Measurements from ENCODE around the gene NQO1.

The NQO1 gene

DNA sequence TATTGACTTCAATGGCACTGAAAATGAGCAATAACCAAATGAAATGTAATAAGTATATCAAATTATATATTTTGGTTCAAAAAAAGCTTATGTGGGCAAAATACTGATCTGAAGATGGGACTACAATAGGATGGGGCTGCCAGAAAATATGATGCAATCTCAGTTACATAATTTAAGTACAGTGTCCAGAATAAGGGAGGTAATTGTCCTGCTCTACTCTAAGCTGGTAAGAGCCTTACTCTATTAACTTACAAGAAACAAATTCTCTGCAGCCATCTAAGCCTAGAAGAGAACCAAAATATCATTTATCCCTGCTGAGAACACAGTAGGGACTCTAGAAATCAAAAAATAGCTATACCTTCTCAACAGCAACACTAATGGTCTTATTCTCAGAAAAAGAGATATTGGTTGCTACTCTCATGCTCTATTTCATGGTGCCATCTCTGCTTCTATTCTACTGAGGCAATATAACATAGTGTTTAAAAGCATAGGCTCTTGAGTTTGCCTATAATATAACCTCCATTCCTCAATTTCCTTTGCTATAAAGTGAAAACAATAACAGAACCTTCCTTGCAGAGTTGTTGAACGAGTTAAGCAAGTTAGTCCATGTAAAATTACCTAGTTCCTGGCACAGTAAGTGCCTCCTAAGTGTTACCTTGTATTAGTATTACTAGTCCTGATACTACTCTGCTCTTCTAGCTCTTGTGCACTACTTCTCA is 19.9 kb downstream of the NQO1 start:
- DNase-seq (ENCODE audit: low read depth): no peak

DNA sequence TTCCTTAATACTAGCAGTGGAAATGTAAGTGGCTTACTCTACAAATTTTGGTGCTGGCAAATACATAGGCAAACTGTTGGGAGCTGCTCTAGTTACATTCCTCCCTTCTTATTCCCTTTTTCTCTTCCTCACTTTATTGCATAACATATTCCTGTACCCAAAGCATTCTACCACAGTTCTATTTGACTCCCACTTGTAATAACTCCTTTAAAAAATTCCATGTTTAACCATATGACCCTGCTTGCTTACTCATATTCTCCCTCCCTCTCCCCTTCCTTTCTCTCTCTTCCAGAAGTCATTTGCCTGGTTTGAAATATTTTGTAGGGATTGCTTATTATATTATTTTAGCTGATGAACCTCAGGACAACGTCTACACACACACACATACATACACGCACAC is 22.7 kb downstream of the NQO1 start:
- no peak for DNase-seq (ENCODE audit: low read depth)

DNA sequence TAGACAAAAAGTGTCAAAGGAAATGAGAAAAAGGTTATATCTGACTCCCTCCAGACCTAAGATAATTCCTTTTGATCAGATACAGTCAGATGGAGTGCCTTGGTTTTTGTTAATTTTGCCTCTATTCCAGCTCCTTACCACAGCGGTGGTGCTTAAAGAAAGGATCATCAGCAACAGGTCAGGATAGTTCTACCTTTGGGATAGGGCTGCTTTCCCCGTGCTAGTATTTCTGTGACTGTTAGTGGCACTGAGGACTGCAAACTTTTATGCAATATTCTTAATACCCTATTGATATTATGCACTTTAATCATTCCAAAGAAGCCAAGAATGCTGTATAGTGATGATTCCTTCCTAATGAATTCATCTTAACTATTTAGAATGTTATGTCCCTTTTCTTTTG is 24.5 kb downstream of the NQO1 start:
- DNase-seq (ENCODE audit: low read depth): no peak

GRCh38 chr16:69701452-69701851 is 24.9 kb downstream of the NQO1 start:
- no peak for DNase-seq (ENCODE audit: low read depth)

- DNase-seq (ENCODE audit: low read depth): no peak
Observed at GRCh38 chr16:69699915-69700314, 26.4 kb downstream of the NQO1 start.

DNA sequence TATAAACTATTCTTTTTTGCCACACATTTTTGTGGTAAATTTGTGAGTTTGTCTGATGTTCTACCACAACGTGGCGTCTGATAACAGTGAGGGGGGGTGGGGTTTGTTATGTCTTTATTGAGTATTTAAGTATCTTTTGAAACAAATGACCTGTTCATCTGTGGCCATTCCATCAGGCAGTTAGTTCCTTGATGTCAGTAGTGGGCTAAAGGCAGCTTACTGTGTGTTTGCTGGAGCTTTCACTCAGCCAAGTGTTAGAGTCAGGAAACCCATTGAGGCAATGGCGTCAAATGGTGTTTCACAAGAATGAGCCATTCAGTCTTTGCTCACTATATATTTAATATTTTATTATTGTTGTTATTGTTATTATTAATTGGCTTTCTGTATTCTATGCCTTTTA is 28.0 kb downstream of the NQO1 start:
- DNase-seq (ENCODE audit: low read depth): no peak

DNA sequence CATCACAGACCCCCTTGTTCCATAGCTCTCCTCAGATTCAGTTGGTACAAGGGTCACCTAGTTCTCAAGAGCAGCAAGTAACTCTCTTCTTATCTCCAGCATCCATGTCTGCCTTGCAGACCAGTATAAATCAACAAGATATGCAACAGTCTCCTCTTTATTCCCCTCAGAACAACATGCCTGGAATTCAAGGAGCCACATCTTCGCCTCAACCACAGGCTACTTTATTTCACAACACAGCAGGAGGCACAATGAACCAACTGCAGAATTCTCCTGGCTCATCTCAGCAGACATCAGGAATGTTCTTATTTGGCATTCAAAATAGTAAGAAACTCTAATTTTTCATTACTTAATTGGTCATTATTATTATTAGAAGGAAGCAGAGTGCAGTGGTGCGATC is 32.4 kb downstream of the NQO1 start:
- DNase-seq (ENCODE audit: low read depth): no peak

GRCh38 chr16:69691980-69692911 is 34.1 kb downstream of the NQO1 start:
- DNase-seq (ENCODE audit: low read depth): no peak

DNA sequence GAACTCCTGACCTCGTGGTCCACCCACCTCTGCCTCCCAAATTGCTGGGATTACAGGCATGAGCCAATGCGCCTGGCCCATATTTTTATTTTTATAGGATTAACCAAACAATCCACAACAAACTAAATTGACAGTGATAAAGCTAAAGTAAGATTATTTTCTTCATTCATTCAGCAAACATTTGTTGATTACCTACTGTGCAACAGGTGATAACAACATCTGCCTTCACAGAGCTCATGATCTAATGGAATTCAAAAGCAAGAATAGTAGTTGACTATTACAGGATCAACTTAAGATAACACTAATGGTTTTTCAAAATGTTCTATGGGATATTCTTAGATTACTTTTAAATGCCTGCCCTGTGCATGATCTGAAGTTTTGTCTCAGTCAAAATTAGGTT is 37.8 kb downstream of the NQO1 start:
- no peak for DNase-seq (ENCODE audit: low read depth)

DNA sequence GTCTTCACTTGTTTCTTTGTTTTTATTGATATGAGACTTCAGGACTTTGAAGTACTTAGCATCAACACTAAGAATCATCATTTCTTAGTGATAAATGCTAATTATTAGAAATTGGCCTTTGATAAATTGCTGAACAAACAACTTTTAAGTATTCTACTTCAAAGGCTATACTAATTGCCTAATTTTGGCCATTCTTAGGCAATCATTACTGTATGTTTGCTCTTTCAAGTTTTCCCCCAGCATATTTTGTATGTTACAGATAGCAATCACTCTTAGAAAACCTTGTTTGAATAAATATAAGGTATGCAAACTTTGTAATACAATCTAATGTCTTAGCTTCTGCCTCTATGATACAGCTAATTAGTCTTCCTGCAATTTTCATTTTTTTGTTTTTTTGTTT is 46.0 kb downstream of the NQO1 start:
- DNase-seq (ENCODE audit: low read depth): no peak

DNA sequence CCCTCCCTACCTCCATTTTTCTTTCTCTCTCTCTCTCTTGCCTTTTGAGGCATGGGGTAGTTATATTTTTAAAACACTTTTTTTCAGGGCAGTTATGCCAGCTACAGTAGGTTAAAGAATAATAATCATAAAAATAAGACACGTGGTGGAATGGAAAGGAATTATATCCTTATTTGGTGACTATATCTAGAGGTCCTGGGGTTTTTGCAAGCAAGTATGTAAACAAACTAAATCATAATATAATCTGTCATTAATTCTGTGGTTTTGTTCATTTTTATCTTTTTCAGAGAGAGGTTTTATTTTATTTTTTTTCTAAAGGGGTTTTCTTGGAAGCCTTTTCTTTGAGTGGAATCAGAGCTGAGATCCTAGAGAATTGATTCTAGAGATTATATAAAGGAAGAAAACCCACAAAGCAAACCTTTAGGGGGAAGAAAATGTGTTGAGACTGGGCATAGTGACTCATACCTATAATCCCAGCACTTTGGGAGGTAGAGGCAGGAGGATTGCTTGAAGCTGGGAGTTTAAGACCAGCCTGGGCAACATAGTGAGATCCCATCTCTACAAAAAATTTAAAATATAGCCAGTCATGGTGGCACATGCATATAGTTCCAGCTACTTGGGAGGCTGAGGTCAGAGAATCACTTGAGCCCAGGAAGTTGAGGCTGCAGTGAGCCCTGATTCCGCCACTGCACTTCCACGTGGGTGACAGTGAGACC is 53.2 kb downstream of the NQO1 start:
- DNase-seq (ENCODE audit: low read depth): no peak

- DNase-seq (ENCODE audit: low read depth): no peak
Observed at GRCh38 chr16:69672315-69672997, 53.9 kb downstream of the NQO1 start.

- DNase-seq (ENCODE audit: low read depth): no peak
Observed at GRCh38 chr16:69669577-69669976, 56.8 kb downstream of the NQO1 start.

DNA sequence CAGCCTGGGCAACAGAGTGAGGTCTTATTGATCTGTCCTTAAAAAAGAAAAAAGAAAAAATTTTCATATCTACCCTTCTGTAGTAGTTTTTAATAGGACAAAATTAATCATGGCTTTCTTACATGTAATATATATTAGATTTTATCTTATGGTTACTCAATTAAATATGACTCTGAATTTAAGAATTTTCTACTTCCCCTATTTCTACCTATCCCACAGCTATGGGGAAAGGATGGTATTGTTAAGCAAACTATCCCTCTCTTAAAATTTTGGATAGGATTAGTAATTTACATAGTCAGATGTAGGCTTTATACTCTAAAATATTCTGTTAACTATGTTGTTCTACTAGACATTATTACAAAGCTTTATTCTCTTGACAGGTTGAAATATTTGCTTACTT is 62.5 kb downstream of the NQO1 start:
- no peak for DNase-seq (ENCODE audit: low read depth)

GRCh38 chr16:69662901-69663300 is 63.5 kb downstream of the NQO1 start:
- no peak for DNase-seq (ENCODE audit: low read depth)

DNA sequence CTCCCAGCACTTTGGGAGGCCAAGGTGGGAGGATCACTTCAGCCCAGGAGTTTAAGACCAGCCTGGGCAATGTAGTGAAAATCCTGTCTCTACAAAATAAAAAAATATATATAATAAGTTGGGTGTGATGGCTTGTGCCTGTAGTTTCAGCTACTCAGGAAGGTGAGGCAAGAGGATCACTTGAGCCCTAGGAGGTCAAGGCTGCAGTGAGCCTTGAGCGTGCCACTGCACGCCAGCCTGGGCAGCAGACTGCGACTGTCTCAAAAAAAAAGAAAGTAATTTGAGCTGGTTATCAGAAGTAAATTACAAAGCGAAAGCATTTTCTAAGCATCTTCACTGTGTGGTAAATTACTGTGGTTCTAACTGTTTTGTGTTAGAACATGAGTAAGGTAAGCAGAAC is 66.2 kb downstream of the NQO1 start:
- no peak for DNase-seq (ENCODE audit: low read depth)
